H1 (cell line): ENCODE results near the gene CEACAM7. TPM values are rescaled to one million over a fixed set of nuclear protein-coding genes. Genes with fewer than 3 reads are reported as not detected.

ENCODE experiments used
- CHD1 ChIP-seq: IDR thresholded peaks from 2 replicates; pipeline ENCODE4 v1.6.1; 2012; ENCODE audit warnings: low read depth, low read length, improper control_type of control experiment
- CHD2 ChIP-seq: IDR thresholded peaks from 2 replicates; pipeline ENCODE4 v1.6.1; 2012; ENCODE audit warnings: low read length, improper control_type of control experiment
- MAFK ChIP-seq: IDR thresholded peaks from 2 replicates; pipeline ENCODE4 v1.6.1; 2012; ENCODE audit warnings: low read depth, mild to moderate bottlenecking, improper control_type of control experiment, low read length
- NANOG ChIP-seq: IDR thresholded peaks from 2 replicates; pipeline ENCODE4 v1.6.1; 2011; ENCODE audit warnings: low read length, low read depth, mild to moderate bottlenecking, inconsistent platforms; ENCODE audit not compliant: insufficient read depth, poor library complexity, severe bottlenecking
- POLR2AphosphoS5 ChIP-seq: IDR thresholded peaks from 2 replicates; pipeline ENCODE4 v1.6.1; 2011; ENCODE audit warnings: low read depth, low read length
- RAD21 ChIP-seq, 2 experiments: IDR thresholded peaks in 1 of 2; conservative IDR thresholded peaks in 1 of 2; 2 replicates each; pipeline ENCODE4 v1.6.1; 2011; ENCODE audit warnings: low read depth in 2 of 2, low read length in 2 of 2, improper control_type of control experiment in 1 of 2, inconsistent platforms in 1 of 2, mild to moderate bottlenecking in 1 of 2, moderate library complexity in 1 of 2
- RNF2 ChIP-seq: fragments of 200-900, 300-1000 bp; sonication (generic); IDR thresholded peaks from 2 replicates; pipeline ENCODE4 v1.7.1; 2016; ENCODE audit warnings: borderline replicate concordance, low read depth, mild to moderate bottlenecking, antibody characterized with exemption, low read length; ENCODE audit not compliant: poor library complexity, severe bottlenecking; ENCODE audit errors: missing control alignments
- SAP30 ChIP-seq: fragments of 300-600 bp; sonication (generic); IDR thresholded peaks from 2 replicates; pipeline ENCODE4 v1.7.1; 2012; ENCODE audit warnings: low read length, moderate library complexity, mild to moderate bottlenecking, inconsistent platforms; ENCODE audit not compliant: insufficient read depth, insufficient replicate concordance
- SIRT6 ChIP-seq: IDR thresholded peaks from one replicate; pipeline ENCODE4 v1.7.1; 2012; ENCODE audit warnings: low read length, inconsistent platforms
- polyA plus RNA-seq, 7 experiments: library from polyadenylated mRNA; depleted of rRNA in 3 of 7; stranded (reverse) in 5 of 7; unstranded in 2 of 7; fragments of >200 nt in 5 of 7; fragments of 200-250 nt in 2 of 7; gene quantifications; 1 replicate in 5 of 7; 2 replicates in 1 of 7; 4 replicates in 1 of 7; pipeline versions ENCODE4 v1.2.1 to v1.2.3, GENCODE V29; 2011 to 2013; ENCODE audit warnings: missing spikeins in 2 of 7, mixed read lengths in 2 of 7
- total RNA-seq: library from RNA; stranded (reverse); fragmentation: NEBNext Ultra II Directional; extraction: Animal tissue kit (Norgen Biotek cat#: 25700); gene quantifications from 2 replicates; pipeline ENCODE4 v1.2.1, GENCODE V29; 2021
- TF ChIP-seq, protein P1 (sequence below): IDR thresholded peaks from 2 replicates; pipeline ENCODE4 v1.6.1; 2011; ENCODE audit warnings: low read depth, mild to moderate bottlenecking, low read length; ENCODE audit not compliant: insufficient read depth

Gene CEACAM7
- total and polyA plus RNA-seq, 2 of the 8 experiments (the other 6 are each of a cell fraction or from before 2014, with no cell fraction given): not detected

DNA sequence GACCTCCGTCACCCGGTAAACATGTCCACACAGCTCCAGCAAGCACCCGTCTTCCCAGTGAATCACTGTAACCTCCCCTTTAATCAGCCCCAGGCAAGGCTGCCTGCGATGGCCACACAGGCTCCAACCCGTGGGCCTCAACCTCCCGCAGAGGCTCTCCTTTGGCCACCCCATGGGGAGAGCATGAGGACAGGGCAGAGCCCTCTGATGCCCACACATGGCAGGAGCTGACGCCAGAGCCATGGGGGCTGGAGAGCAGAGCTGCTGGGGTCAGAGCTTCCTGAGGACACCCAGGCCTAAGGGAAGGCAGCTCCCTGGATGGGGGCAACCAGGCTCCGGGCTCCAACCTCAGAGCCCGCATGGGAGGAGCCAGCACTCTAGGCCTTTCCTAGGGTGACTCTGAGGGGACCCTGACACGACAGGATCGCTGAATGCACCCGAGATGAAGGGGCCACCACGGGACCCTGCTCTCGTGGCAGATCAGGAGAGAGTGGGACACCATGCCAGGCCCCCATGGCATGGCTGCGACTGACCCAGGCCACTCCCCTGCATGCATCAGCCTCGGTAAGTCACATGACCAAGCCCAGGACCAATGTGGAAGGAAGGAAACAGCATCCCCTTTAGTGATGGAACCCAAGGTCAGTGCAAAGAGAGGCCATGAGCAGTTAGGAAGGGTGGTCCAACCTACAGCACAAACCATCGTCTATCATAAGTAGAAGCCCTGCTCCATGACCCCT lies 11.3 kb upstream of the CEACAM7 start (continued):
- TF ChIP-seq RNF2: no peak
- no peak for TF ChIP-seq POLR2AphosphoS5
- TF ChIP-seq RAD21 (IDR thresholded peaks at IDR 0.05 in 1 of 2, conservative IDR thresholded peaks at IDR 0.05 in 1 of 2; ENCODE audit: low read depth in 2 of 2, low read length in 2 of 2): no peak
- TF ChIP-seq SIRT6: no peak
- TF ChIP-seq, protein P1, sequence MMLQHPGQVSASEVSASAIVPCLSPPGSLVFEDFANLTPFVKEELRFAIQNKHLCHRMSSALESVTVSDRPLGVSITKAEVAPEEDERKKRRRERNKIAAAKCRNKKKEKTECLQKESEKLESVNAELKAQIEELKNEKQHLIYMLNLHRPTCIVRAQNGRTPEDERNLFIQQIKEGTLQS: no peak
- TF ChIP-seq MAFK: no peak
- no peak for TF ChIP-seq CHD1
- no peak for TF ChIP-seq CHD2
- no peak for TF ChIP-seq NANOG
- no peak for TF ChIP-seq SAP30
